Lower leg skin (tissue), 3 donors: Measurements from ENCODE around the gene DENND6A.

Experiments
- CTCF ChIP-seq, 3 donors: fragments of 450-650 bp; IDR thresholded peaks; one replicate each; pipeline ENCODE4 v1.5.1; 2016; ENCODE audit warnings: antibody characterized with exemption in 3 of 3, mild to moderate bottlenecking in 3 of 3, moderate library complexity in 2 of 3
- POLR2A ChIP-seq, 2 donors: fragments of 450-650 bp; IDR thresholded peaks; one replicate each; pipeline ENCODE4 v1.6.1; 2016 to 2017; ENCODE audit warnings: antibody characterized with exemption in 2 of 2, mild to moderate bottlenecking in 1 of 2, moderate library complexity in 1 of 2

GRCh38 chr3:57706462-57706861 is 13.6 kb upstream of the DENND6A start:
- TF ChIP-seq CTCF (IDR thresholded peaks at IDR 0.05), result no peak
- TF ChIP-seq POLR2A (IDR thresholded peaks at IDR 0.05), result no peak
